OCI-LY3 (cell line): ENCODE measurements around the gene DSCAM.

Source experiments
- H2AFZ ChIP-seq: fragments of 200-600, 300-600 bp; shearing (Covaris generic); 2 replicates; pipeline ENCODE4 v1.6.0; 2014; ENCODE audit warnings: antibody characterized with exemption, low read depth, low read length
- H3K27ac ChIP-seq: fragments of 200-600, 300-600 bp; sonication (generic); 2 replicates; pipeline ENCODE4 v1.5.1; 2014; ENCODE audit warnings: mild to moderate bottlenecking, low read length, moderate library complexity, mixed read lengths
- H3K27me3 ChIP-seq: fragments of 200-600, 300-600 bp; sonication (generic); 2 replicates; pipeline ENCODE4 v1.6.1; 2014; ENCODE audit warnings: low read depth, low read length, mixed read lengths
- H3K36me3 ChIP-seq: fragments of 200-600, 300-600 bp; sonication (generic); replicated peaks from 2 replicates; pipeline ENCODE3; 2014; ENCODE audit warnings: low read depth, low read length, mixed read lengths
- H3K4me1 ChIP-seq: fragments of 300-600, 200-600 bp; sonication (generic); 2 replicates; pipeline ENCODE4 v1.6.1; 2014; ENCODE audit warnings: low read length, mixed read lengths
- H3K4me2 ChIP-seq: fragments of 200-600, 300-600 bp; sonication (generic); 2 replicates; pipeline ENCODE4 v1.6.1; 2014; ENCODE audit warnings: low read length, mixed read lengths
- H3K4me3 ChIP-seq: fragments of 300-600, 200-600 bp; sonication (generic); 2 replicates; pipeline ENCODE4 v1.5.1; 2014; ENCODE audit warnings: antibody characterized with exemption, mild to moderate bottlenecking, low read length, moderate library complexity
- H3K79me2 ChIP-seq: fragments of 300-600, 200-600 bp; shearing (Covaris generic); 2 replicates; pipeline ENCODE4 v1.6.1; 2014; ENCODE audit warnings: mild to moderate bottlenecking, low read length, mixed read lengths
- H3K9ac ChIP-seq: fragments of 300-600, 200-600 bp; shearing (Covaris generic); 2 replicates; pipeline ENCODE4 v1.6.0; 2014; ENCODE audit warnings: mild to moderate bottlenecking, low read length, moderate library complexity
- H3K9me3 ChIP-seq: fragments of 200-600, 300-600 bp; shearing (Covaris generic); 2 replicates; pipeline ENCODE4 v1.6.1; 2014; ENCODE audit warnings: low read length, mixed read lengths; ENCODE audit not compliant: insufficient read depth
- H4K20me1 ChIP-seq: fragments of 200-600, 300-600 bp; sonication (generic); 2 replicates; pipeline ENCODE4 v1.6.1; 2016; ENCODE audit warnings: low read length, mixed read lengths; ENCODE audit not compliant: insufficient read depth
- CTCF ChIP-seq: fragments of 200-600, 300-600 bp; sonication (generic); IDR thresholded peaks from 2 replicates; pipeline ENCODE4 v1.5.1; 2014; ENCODE audit warnings: antibody characterized with exemption, low read length, low read depth
- EZH2phosphoT487 ChIP-seq: fragments of 200-600 bp; shearing (Covaris generic); IDR thresholded peaks from 2 replicates; pipeline ENCODE4 v1.6.1; 2018; ENCODE audit warnings: antibody characterized with exemption, mixed run types, low read depth

The DSCAM gene

GRCh38 chr21:40021558-40022351 lies 825.2 kb downstream of the DSCAM start:
- Histone ChIP-seq H3K4me2 (no peak overlapping the region), H3K27me3 (no peaks in the 10 kb centered on the region), H3K4me1 (no peaks in the 10 kb centered on the region), H3K4me3 (no peak overlapping the region), H4K20me1 (no peaks in the 10 kb centered on the region), H3K9ac (no peak overlapping the region), H3K9me3 (no peaks in the 10 kb centered on the region), H3K27ac (no peak overlapping the region), H3K79me2 (no peaks in the 10 kb centered on the region), H2AFZ (no peak overlapping the region), H3K36me3 (no peaks in the 10 kb centered on the region)
- TF ChIP-seq CTCF (no peak), EZH2phosphoT487 (no peak)

GRCh38 chr21:40020651-40021050 lies 826.3 kb downstream of the DSCAM start:
- H3K4me2 ChIP-seq: no peak overlapping the region
- H3K4me1 ChIP-seq: no peaks in the 10 kb centered on the region
- no peak overlapping the region for H2AFZ ChIP-seq
- H3K9ac ChIP-seq: no peak overlapping the region
- H3K27me3 ChIP-seq: no peaks in the 10 kb centered on the region
- H3K9me3 ChIP-seq: no peaks in the 10 kb centered on the region
- no peak for TF ChIP-seq EZH2phosphoT487
- TF ChIP-seq CTCF: no peak
- H3K36me3 ChIP-seq: no peaks in the 10 kb centered on the region
- no peaks in the 10 kb centered on the region for H4K20me1 ChIP-seq
- no peak overlapping the region for H3K27ac ChIP-seq
- H3K4me3 ChIP-seq: no peak overlapping the region
- H3K79me2 ChIP-seq: no peaks in the 10 kb centered on the region

- H3K9ac ChIP-seq: no peak overlapping the region
- no peak overlapping the region for H3K4me2 ChIP-seq
- TF ChIP-seq CTCF (no peak), EZH2phosphoT487 (no peak)
- H3K4me3 ChIP-seq: no peak overlapping the region
- H4K20me1 ChIP-seq: no peaks in the 10 kb centered on the region
- no peaks in the 10 kb centered on the region for H3K36me3 ChIP-seq
- H2AFZ ChIP-seq: no peak overlapping the region
- no peaks in the 10 kb centered on the region for H3K79me2 ChIP-seq
- no peak overlapping the region for H3K27ac ChIP-seq
- H3K9me3 ChIP-seq: no peaks in the 10 kb centered on the region
- no peaks in the 10 kb centered on the region for H3K4me1 ChIP-seq
- H3K27me3 ChIP-seq: no peaks in the 10 kb centered on the region
Observed at GRCh38 chr21:40018871-40019475, 828.0 kb downstream of the DSCAM start.

- Histone ChIP-seq H3K27me3 (no peaks in the 10 kb centered on the region), H3K27ac (no peak overlapping the region), H3K4me2 (no peak overlapping the region), H4K20me1 (no peaks in the 10 kb centered on the region), H3K36me3 (no peaks in the 10 kb centered on the region), H2AFZ (no peak overlapping the region), H3K9ac (no peak overlapping the region), H3K9me3 (no peaks in the 10 kb centered on the region), H3K4me3 (no peak overlapping the region), H3K4me1 (no peaks in the 10 kb centered on the region), H3K79me2 (no peaks in the 10 kb centered on the region)
- TF ChIP-seq EZH2phosphoT487 (no peak), CTCF (no peak)
Observed at GRCh38 chr21:40016667-40017066, 830.3 kb downstream of the DSCAM start.
